H1 (cell line): Measurements from ENCODE around the gene DCP1B. TPM values are rescaled to one million over a fixed set of nuclear protein-coding genes. Genes with fewer than 3 reads are reported as not detected.

Experiments used
- ATF3 ChIP-seq: IDR thresholded peaks from 2 replicates; pipeline ENCODE4 v1.6.1; 2011; ENCODE audit warnings: low read depth, mild to moderate bottlenecking, low read length; ENCODE audit not compliant: insufficient read depth
- BCL11A ChIP-seq, 2 experiments: IDR thresholded peaks; one replicate each; pipeline ENCODE4 v1.6.1; 2011; ENCODE audit warnings: low read depth in 2 of 2, low read length in 2 of 2, mild to moderate bottlenecking in 2 of 2
- CBX5 ChIP-seq: fragments of 300-800, 300-1000 bp; sonication (generic); IDR thresholded peaks from 2 replicates; pipeline ENCODE4 v1.7.1; 2016; ENCODE audit warnings: antibody characterized with exemption, low read length, low read depth
- CHD7 ChIP-seq: fragments of 300-600 bp; sonication (generic); IDR thresholded peaks from 2 replicates; pipeline ENCODE4 v1.7.1; 2012; ENCODE audit warnings: low read length, moderate library complexity, mild to moderate bottlenecking, inconsistent platforms; ENCODE audit not compliant: insufficient replicate concordance
- JUND ChIP-seq: IDR thresholded peaks from 2 replicates; pipeline ENCODE4 v1.6.1; 2011; ENCODE audit warnings: mild to moderate bottlenecking, improper control_type of control experiment, low read length
- KDM4A ChIP-seq: IDR thresholded peaks from one replicate; pipeline ENCODE4 v1.7.1; 2012; ENCODE audit warnings: low read depth, mild to moderate bottlenecking, moderate library complexity, low read length, inconsistent platforms; ENCODE audit not compliant: severe bottlenecking
- KDM5A ChIP-seq: fragments of 200-600 bp; IDR thresholded peaks from 2 replicates; pipeline ENCODE4 v1.7.1; 2012; ENCODE audit warnings: mild to moderate bottlenecking, low read length, inconsistent platforms, mixed read lengths
- MAFK ChIP-seq: IDR thresholded peaks from 2 replicates; pipeline ENCODE4 v1.6.1; 2012; ENCODE audit warnings: low read depth, mild to moderate bottlenecking, improper control_type of control experiment, low read length
- RFX5 ChIP-seq: IDR thresholded peaks from 2 replicates; pipeline ENCODE4 v1.6.1; 2011; ENCODE audit warnings: low read depth, low read length, improper control_type of control experiment, borderline replicate concordance
- SIRT6 ChIP-seq: IDR thresholded peaks from one replicate; pipeline ENCODE4 v1.7.1; 2012; ENCODE audit warnings: low read length, inconsistent platforms
- polyA plus RNA-seq, 7 experiments: library from polyadenylated mRNA; depleted of rRNA in 3 of 7; stranded (reverse) in 5 of 7; unstranded in 2 of 7; fragments of >200 nt in 5 of 7; fragments of 200-250 nt in 2 of 7; gene quantifications; 1 replicate in 5 of 7; 2 replicates in 1 of 7; 4 replicates in 1 of 7; pipeline versions ENCODE4 v1.2.1 to v1.2.3, GENCODE V29; 2011 to 2013; ENCODE audit warnings: missing spikeins in 2 of 7, mixed read lengths in 2 of 7
- total RNA-seq: library from RNA; stranded (reverse); fragmentation: NEBNext Ultra II Directional; extraction: Animal tissue kit (Norgen Biotek cat#: 25700); gene quantifications from 2 replicates; pipeline ENCODE4 v1.2.1, GENCODE V29; 2021

Gene DCP1B
- total and polyA plus RNA-seq, 2 of the 8 experiments (the other 6 are each of a cell fraction or from before 2014, with no cell fraction given), result 14.8 to 29.0 TPM

DNA sequence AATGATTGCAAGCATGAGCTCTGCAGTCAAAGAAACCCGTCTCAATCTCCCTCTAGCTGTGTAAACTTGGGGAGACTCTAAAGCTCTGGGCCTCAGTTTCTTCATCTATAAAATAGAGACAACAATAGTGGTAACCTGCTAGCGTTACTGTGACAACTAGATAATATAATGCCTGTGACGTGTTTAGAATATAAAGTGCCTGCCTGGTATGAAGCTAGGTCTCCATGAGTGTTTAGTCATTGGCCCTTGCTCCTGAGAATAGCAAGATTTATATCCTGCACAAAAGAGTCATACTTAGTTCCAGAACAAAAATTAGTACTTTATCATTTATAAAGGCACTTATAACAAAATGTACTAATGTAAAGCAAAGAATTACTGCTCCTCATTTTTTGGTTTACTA is 8.8 kb upstream of the DCP1B start (continued):
- TF ChIP-seq CHD7 (no peak), MAFK (no peak), KDM5A (no peak), JUND (no peak), BCL11A (IDR thresholded peaks at IDR 0.05; ENCODE audit: low read depth in 2 of 2, low read length in 2 of 2) (no peak), ATF3 (no peak), SIRT6 (no peak), RFX5 (no peak), CBX5 (no peak), KDM4A (no peak)
